Dendritic cell treated with granulocyte-macrophage colony-stimulating factor and Interleukin-4, amounts not matched to agents 40 ng/mL and 50 ng/mL, for 4 days (primary cell): ENCODE measurements around the gene LAMP5.

ENCODE experiments used
- H3K27ac Mint-ChIP-seq: one replicate; pipeline ENCODE4 v1.8.0; 2022; ENCODE audit warnings: mild to moderate bottlenecking, mixed read lengths
- H3K27me3 Mint-ChIP-seq: one replicate; pipeline ENCODE4 v1.8.0; 2022; ENCODE audit warnings: mild to moderate bottlenecking, mixed read lengths
- H3K36me3 Mint-ChIP-seq: one replicate; pipeline ENCODE4 v1.8.0; 2022; ENCODE audit warnings: low read depth, mixed read lengths
- H3K4me1 Mint-ChIP-seq: one replicate; pipeline ENCODE4 v1.8.0; 2022; ENCODE audit warnings: low read depth, mixed read lengths
- H3K4me3 Mint-ChIP-seq: one replicate; pipeline ENCODE4 v1.8.0; 2022; ENCODE audit warnings: mild to moderate bottlenecking, moderate library complexity, mixed read lengths
- H3K9me3 Mint-ChIP-seq: one replicate; pipeline ENCODE4 v1.8.0; 2022; ENCODE audit warnings: mixed read lengths
- intact Hi-C: fragments of 100-400 bp; cut with micrococcal nuclease; formaldehyde crosslinking; loops from one replicate; pipeline ENCODE4 v1.15.0; 2022

Gene LAMP5

DNA sequence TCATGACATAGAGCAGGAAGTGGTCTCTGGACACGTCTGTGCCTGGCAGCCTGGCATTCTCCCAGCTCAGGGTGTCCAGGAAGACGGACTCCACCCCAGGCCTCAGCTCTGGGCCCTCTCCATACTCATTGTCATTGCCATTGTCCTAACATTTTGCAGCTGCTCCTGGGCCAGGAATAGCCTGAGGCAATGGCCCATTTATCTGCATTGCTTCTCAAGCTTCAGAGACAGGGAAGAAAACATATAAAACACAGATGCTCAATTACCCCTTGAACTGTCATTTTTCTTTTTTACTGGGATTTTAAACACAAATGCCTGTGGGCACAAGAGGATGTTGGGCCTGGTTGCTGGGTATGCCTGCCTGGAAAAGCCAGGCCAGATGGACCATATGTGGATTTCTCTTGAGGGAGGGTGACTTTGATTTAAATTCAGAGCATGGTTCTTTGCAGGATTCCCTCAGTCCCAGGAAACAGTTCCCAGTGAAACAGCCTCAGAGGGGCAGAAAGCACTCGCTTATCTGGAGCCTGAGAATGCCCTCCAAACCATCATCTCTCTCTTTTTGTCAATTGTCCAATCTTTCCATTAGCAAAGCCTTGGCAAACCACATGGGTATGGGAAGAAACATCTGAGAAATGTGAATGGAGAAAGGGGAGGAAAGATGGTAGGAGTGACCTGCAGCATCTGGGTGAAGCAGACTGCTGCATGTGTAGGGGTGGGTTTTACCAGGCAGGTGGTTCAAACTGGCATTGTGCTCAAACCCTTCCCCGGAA is 17.9 kb downstream of the LAMP5 start:
- Mint-ChIP-seq H3K27ac (no peak overlapping the region), H3K36me3 (peaks cover 5% of the 10 kb centered on the region), H3K4me3 (no peak overlapping the region), H3K27me3 (peaks cover 48% of the 10 kb centered on the region), H3K4me1 (no peaks in the 10 kb centered on the region), H3K9me3 (no peaks in the 10 kb centered on the region)
- intact Hi-C loops, result no loop called here

DNA sequence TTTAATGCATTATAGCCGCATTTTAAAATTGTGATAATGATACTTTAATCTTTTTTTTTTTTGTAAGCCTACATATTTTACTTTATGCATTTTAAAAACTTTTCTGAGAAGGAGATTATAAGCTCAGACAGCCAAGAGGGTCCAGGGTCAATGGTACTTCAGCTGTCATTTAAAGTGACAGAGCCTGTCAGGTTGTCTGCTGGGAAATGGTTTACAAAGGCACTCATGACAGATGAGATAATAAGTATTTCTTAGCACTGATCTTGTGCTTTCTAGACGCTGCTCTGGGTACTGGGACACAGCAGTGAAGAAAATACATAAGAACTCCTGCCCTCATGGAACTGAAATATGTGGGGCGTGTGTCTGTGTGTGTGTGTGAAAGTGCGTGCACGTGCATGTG is 19.6 kb downstream of the LAMP5 start:
- intact Hi-C loops, result no loop called here
- peaks cover 5% of the 10 kb centered on the region for H3K36me3 Mint-ChIP-seq

DNA sequence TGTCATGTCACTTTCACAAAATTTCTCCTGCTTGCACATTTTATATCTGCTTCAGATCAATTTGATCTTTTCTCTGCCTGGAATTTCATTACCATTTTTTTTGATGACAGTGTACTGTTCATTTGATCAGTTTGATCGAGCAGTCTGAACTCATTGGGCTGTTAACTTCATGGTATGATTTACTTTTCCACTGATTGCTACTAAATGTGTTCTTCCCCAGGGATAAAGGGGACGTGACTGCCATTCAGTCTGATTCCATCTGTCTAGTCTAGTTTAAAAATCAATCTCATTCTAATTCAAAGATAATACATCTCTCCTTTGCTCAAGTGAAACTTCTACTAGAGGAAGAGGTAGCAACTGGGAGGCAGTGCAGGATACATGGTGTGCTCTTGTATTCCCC is 21.1 kb downstream of the LAMP5 start:
- Mint-ChIP-seq H3K4me1 (no peaks in the 10 kb centered on the region), H3K27ac (no peak overlapping the region), H3K4me3 (no peak overlapping the region), H3K9me3 (no peaks in the 10 kb centered on the region), H3K27me3 (peaks cover 52% of the 10 kb centered on the region), H3K36me3 (peaks cover 1% of the 10 kb centered on the region)
- intact Hi-C loops, result no loop called here

More for the DNA sequence above, 19.6 kb downstream of the LAMP5 start:
- Mint-ChIP-seq H3K27ac (no peak overlapping the region), H3K4me1 (no peaks in the 10 kb centered on the region), H3K4me3 (no peak overlapping the region), H3K9me3 (no peaks in the 10 kb centered on the region), H3K27me3 (peaks cover 52% of the 10 kb centered on the region)

- no peaks in the 10 kb centered on the region for H3K9me3 Mint-ChIP-seq
- no peak overlapping the region for H3K27ac Mint-ChIP-seq
- intact Hi-C loops, result no loop called here
- H3K27me3 Mint-ChIP-seq, result peaks cover 50% of the 10 kb centered on the region
- no peaks in the 10 kb centered on the region for H3K36me3 Mint-ChIP-seq
- no peaks in the 10 kb centered on the region for H3K4me1 Mint-ChIP-seq
- H3K4me3 Mint-ChIP-seq, result no peak overlapping the region
Measured at GRCh38 chr20:9543214-9543613, 28.8 kb downstream of the LAMP5 start.

GRCh38 chr20:9550283-9550682 is 35.9 kb downstream of the LAMP5 start:
- intact Hi-C loops, result no loop called here
- Mint-ChIP-seq H3K9me3 (peaks cover 12% of the 10 kb centered on the region), H3K4me1 (no peaks in the 10 kb centered on the region), H3K4me3 (no peak overlapping the region), H3K27me3 (peaks cover 17% of the 10 kb centered on the region), H3K36me3 (no peaks in the 10 kb centered on the region), H3K27ac (no peak overlapping the region)

- intact Hi-C loops, result no loop called here
- Mint-ChIP-seq H3K9me3 (peaks cover 12% of the 10 kb centered on the region), H3K4me3 (no peak overlapping the region), H3K4me1 (no peaks in the 10 kb centered on the region), H3K27me3 (peaks cover 13% of the 10 kb centered on the region), H3K36me3 (no peaks in the 10 kb centered on the region), H3K27ac (no peak overlapping the region)
Measured at GRCh38 chr20:9550871-9551270, 36.5 kb downstream of the LAMP5 start.

DNA sequence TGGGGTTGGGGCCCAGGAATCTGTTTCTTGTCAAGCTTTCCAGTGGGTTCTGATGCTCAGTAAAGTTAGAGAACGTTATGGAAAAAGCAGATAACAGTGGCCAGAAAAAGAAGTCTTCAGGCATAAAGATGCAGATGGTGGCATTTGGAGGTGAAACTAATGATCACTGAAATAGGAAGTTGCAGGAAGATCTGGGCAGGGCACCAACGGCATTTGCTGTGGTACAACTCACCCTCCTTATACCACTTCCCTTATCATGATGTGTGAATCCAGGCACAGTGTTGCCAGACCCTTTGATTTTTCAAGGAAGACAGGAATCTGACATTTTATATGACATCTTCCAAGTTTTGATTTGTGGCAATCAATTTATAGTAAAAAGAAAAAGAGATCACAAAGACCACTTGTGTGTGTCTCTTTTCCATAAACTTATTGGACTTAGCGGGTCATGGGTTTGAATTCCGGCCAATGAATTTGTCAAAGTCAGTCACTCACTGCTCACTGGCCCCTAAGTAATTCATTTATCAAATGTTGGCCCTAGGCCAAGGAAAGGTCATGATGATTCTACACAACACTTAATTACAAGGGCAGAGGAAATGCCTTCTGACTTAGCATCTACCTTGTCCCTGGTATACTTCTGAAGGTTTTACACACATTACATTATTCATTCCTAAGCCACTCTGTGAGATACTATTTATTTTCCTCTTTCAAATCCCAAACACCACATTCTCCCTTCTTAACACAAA is 37.6 kb downstream of the LAMP5 start:
- no peaks in the 10 kb centered on the region for H3K36me3 Mint-ChIP-seq
- H3K4me1 Mint-ChIP-seq, result no peaks in the 10 kb centered on the region
- no peak overlapping the region for H3K27ac Mint-ChIP-seq
- H3K9me3 Mint-ChIP-seq, result peaks cover 12% of the 10 kb centered on the region
- H3K4me3 Mint-ChIP-seq, result no peak overlapping the region
- peaks cover 7% of the 10 kb centered on the region for H3K27me3 Mint-ChIP-seq
- intact Hi-C loops, result no loop called here

GRCh38 chr20:9555781-9556180 is 41.4 kb downstream of the LAMP5 start:
- intact Hi-C loops, result no loop called here
- H3K9me3 Mint-ChIP-seq, result peaks cover 12% of the 10 kb centered on the region
- H3K4me1 Mint-ChIP-seq, result no peaks in the 10 kb centered on the region
- H3K36me3 Mint-ChIP-seq, result no peaks in the 10 kb centered on the region
- no peak overlapping the region for H3K4me3 Mint-ChIP-seq
- H3K27ac Mint-ChIP-seq, result no peak overlapping the region
- peaks cover 26% of the 10 kb centered on the region for H3K27me3 Mint-ChIP-seq

GRCh38 chr20:9557411-9557810 is 43.0 kb downstream of the LAMP5 start:
- Mint-ChIP-seq H3K27ac (no peak overlapping the region), H3K27me3 (peaks cover 40% of the 10 kb centered on the region), H3K9me3 (peaks cover 12% of the 10 kb centered on the region), H3K4me1 (no peaks in the 10 kb centered on the region), H3K4me3 (no peak overlapping the region), H3K36me3 (no peaks in the 10 kb centered on the region)
- intact Hi-C loops, result no loop called here

- Mint-ChIP-seq H3K4me3 (no peak overlapping the region), H3K36me3 (no peaks in the 10 kb centered on the region), H3K9me3 (no peaks in the 10 kb centered on the region), H3K27me3 (peaks cover 51% of the 10 kb centered on the region), H3K27ac (no peak overlapping the region), H3K4me1 (no peaks in the 10 kb centered on the region)
- intact Hi-C loops, result no loop called here
Measured at GRCh38 chr20:9565910-9566550, 51.6 kb downstream of the LAMP5 start.

GRCh38 chr20:9566977-9567376 is 52.6 kb downstream of the LAMP5 start:
- Mint-ChIP-seq H3K4me3 (no peak overlapping the region), H3K27ac (no peak overlapping the region), H3K27me3 (peaks cover 48% of the 10 kb centered on the region), H3K9me3 (no peaks in the 10 kb centered on the region), H3K36me3 (no peaks in the 10 kb centered on the region), H3K4me1 (no peaks in the 10 kb centered on the region)
- intact Hi-C loops, result no loop called here

GRCh38 chr20:9570612-9571011 is 56.2 kb downstream of the LAMP5 start:
- Mint-ChIP-seq H3K36me3 (no peaks in the 10 kb centered on the region), H3K4me1 (no peaks in the 10 kb centered on the region), H3K27me3 (peaks cover 50% of the 10 kb centered on the region), H3K4me3 (no peak overlapping the region), H3K9me3 (no peaks in the 10 kb centered on the region), H3K27ac (no peak overlapping the region)
- intact Hi-C loops, result no loop called here

DNA sequence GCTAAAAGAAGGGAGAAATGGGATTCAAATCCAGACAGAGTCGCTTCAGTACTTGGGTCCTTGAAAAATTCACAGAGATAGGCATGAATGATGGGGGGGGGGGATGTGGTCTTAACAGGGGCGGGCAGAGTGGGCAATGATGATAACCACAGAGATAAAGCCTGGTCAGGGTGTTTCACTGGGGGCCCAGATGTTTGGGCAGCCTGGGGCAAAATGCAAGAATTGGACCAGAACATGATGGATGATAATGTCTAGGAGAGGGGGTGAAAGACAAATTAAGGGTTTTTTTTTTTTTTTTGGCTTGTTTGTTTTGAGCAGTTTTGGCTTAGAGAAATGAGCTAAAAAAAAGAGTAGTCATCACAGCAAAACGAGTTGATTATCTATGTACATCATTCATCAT is 57.4 kb downstream of the LAMP5 start:
- Mint-ChIP-seq H3K27me3 (peaks cover 41% of the 10 kb centered on the region), H3K4me3 (no peak overlapping the region), H3K27ac (no peak overlapping the region), H3K4me1 (no peaks in the 10 kb centered on the region), H3K9me3 (no peaks in the 10 kb centered on the region), H3K36me3 (no peaks in the 10 kb centered on the region)
- intact Hi-C loops, result no loop called here

- H3K27me3 Mint-ChIP-seq, result peaks cover 46% of the 10 kb centered on the region
- H3K4me3 Mint-ChIP-seq, result no peak overlapping the region
- no peaks in the 10 kb centered on the region for H3K36me3 Mint-ChIP-seq
- intact Hi-C loops, result no loop called here
- H3K4me1 Mint-ChIP-seq, result no peaks in the 10 kb centered on the region
- H3K27ac Mint-ChIP-seq, result no peak overlapping the region
- H3K9me3 Mint-ChIP-seq, result no peaks in the 10 kb centered on the region
Measured at GRCh38 chr20:9572670-9573069, 58.3 kb downstream of the LAMP5 start.
